IMR-90 (cell line): ENCODE measurements around the gene OLFM3.

ENCODE experiments used
- BHLHE40 ChIP-seq: fragments of 150-350 bp; IDR thresholded peaks from 2 replicates; pipeline ENCODE4 v1.6.1; 2016; ENCODE audit warnings: mild to moderate bottlenecking, low read depth, low read length
- CEBPB ChIP-seq: IDR thresholded peaks from 2 replicates; pipeline ENCODE4 v1.6.1; 2012; ENCODE audit warnings: low read depth, low read length, improper control_type of control experiment
- CHD1 ChIP-seq: IDR thresholded peaks from 2 replicates; pipeline ENCODE4 v1.6.1; 2012; ENCODE audit warnings: low read depth, low read length, improper control_type of control experiment
- CTCF ChIP-seq: conservative IDR thresholded peaks from 2 replicates; pipeline ENCODE4 v1.5.1; 2012; ENCODE audit warnings: mild to moderate bottlenecking, low read depth, low read length, improper control_type of control experiment
- MAFK ChIP-seq: IDR thresholded peaks from 2 replicates; pipeline ENCODE4 v1.6.1; 2012; ENCODE audit warnings: low read depth, low read length, improper control_type of control experiment
- NFE2L2 ChIP-seq: fragments of 150-350 bp; IDR thresholded peaks from 2 replicates; pipeline ENCODE4 v1.6.1; 2016; ENCODE audit warnings: low read depth, mild to moderate bottlenecking, low read length
- POLR2A ChIP-seq: IDR thresholded peaks from 2 replicates; pipeline ENCODE4 v1.6.1; 2012; ENCODE audit warnings: mild to moderate bottlenecking, low read depth, low read length
- RAD21 ChIP-seq: IDR thresholded peaks from 2 replicates; pipeline ENCODE4 v1.6.1; 2012; ENCODE audit warnings: low read length, improper control_type of control experiment
- RFX5 ChIP-seq: IDR thresholded peaks from 2 replicates; pipeline ENCODE4 v1.8.0; 2012; ENCODE audit warnings: low read depth, mild to moderate bottlenecking, low read length, moderate library complexity
- TF ChIP-seq, protein P1 (sequence below): fragments of 150-350 bp; IDR thresholded peaks from 2 replicates; pipeline ENCODE4 v1.6.1; 2017; ENCODE audit warnings: mild to moderate bottlenecking, antibody characterized with exemption, low read length, low read depth
- TF ChIP-seq, protein P2 (sequence below): fragments of 150-350 bp; IDR thresholded peaks from 2 replicates; pipeline ENCODE4 v1.6.1; 2016; ENCODE audit warnings: low read depth, mild to moderate bottlenecking, low read length, moderate library complexity, borderline replicate concordance

DNA sequence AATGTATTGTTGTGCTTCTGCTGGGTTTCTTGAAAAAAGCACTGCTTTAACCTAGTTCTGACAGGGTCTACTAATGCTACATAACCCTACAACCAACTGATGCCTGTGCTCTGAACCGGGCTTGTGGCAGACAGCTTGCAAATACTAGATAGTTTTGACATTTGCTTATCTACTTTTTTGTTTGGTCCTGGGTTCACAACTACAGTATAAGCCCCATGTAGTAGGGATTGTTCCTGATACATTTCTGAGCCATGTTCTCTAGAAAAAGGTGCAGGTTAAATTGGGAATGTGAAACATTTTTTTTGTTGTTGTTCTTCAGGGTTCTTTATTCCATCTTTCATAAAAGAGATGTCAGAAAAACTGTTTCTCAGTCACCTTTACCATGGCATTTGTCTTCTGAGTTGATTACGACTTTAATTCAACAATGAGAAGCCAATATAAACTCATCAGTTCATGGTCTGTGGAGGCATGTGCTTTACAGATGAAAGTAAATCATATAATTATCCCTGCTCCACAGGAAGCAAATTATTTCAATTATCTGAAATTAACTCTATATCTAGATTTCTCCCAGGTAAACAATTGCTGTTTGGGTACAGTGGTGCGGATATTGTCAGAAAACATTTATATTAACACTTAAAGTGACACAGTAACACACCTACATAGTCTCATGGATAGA is 22.0 kb downstream of the OLFM3 start:
- TF ChIP-seq CTCF (no peak), RFX5 (no peak), POLR2A (no peak), CHD1 (no peak), CEBPB (no peak), BHLHE40 (no peak), MAFK (no peak), RAD21 (no peak), NFE2L2 (no peak)
- TF ChIP-seq, protein P1, sequence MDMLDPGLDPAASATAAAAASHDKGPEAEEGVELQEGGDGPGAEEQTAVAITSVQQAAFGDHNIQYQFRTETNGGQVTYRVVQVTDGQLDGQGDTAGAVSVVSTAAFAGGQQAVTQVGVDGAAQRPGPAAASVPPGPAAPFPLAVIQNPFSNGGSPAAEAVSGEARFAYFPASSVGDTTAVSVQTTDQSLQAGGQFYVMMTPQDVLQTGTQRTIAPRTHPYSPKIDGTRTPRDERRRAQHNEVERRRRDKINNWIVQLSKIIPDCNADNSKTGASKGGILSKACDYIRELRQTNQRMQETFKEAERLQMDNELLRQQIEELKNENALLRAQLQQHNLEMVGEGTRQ = no peak
- TF ChIP-seq, protein P2, sequence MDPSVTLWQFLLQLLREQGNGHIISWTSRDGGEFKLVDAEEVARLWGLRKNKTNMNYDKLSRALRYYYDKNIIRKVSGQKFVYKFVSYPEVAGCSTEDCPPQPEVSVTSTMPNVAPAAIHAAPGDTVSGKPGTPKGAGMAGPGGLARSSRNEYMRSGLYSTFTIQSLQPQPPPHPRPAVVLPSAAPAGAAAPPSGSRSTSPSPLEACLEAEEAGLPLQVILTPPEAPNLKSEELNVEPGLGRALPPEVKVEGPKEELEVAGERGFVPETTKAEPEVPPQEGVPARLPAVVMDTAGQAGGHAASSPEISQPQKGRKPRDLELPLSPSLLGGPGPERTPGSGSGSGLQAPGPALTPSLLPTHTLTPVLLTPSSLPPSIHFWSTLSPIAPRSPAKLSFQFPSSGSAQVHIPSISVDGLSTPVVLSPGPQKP = no peak
